Esophagus squamous epithelium (tissue), 5 donors: ENCODE results near the gene SRPK1. TPM values are rescaled to one million over a fixed set of nuclear protein-coding genes. Genes with fewer than 3 reads are reported as not detected.

Experiments used
- DNase-seq: peaks from one replicate; lab custom pipeline; 2025; lab: John Stamatoyannopoulos, UW
- H3K27ac ChIP-seq, 4 donors: fragments of 200-600 bp; sonication (generic); one replicate each; pipeline ENCODE4 v1.5.1; 2016 to 2019; ENCODE audit warnings: mild to moderate bottlenecking in 1 of 4
- H3K27me3 ChIP-seq, 4 donors: fragments of 200-600 bp; sonication (generic); 1 replicate in 3 of 4; 2 replicates in 1 of 4; pipeline versions ENCODE4 v1.5.1 to v1.6.0; 2017 to 2021; ENCODE audit warnings: antibody characterized with exemption in 1 of 4
- H3K36me3 ChIP-seq, 3 donors: fragments of 200-600 bp; sonication (generic); one replicate each; pipeline ENCODE4 v1.5.1; 2016 to 2019
- H3K4me1 ChIP-seq, 3 donors: fragments of 200-600 bp; sonication (generic); one replicate each; pipeline ENCODE4 v1.5.1; 2017 to 2019
- H3K4me3 ChIP-seq, 4 donors: fragments of 200-600 bp; sonication (generic); 1 replicate in 3 of 4; 2 replicates in 1 of 4; pipeline ENCODE4 v1.5.1; 2016 to 2019; ENCODE audit warnings: mild to moderate bottlenecking in 2 of 4, moderate library complexity in 1 of 4
- H3K9me3 ChIP-seq, 3 donors: fragments of 200-600 bp; sonication (generic); one replicate each; pipeline ENCODE4 v1.5.1; 2016 to 2019
- CTCF ChIP-seq, 6 experiments: fragments of 450-650 bp in 4 of 6; fragments of 200-600 bp in 2 of 6; sonication (generic) in 2 of 6; IDR thresholded peaks; one replicate each; pipeline ENCODE4 v1.5.1; 2016 to 2019; ENCODE audit warnings: antibody characterized with exemption in 6 of 6, mild to moderate bottlenecking in 4 of 6, moderate library complexity in 4 of 6
- POLR2A ChIP-seq, 4 donors: fragments of 450-650 bp; IDR thresholded peaks; one replicate each; pipeline ENCODE4 v1.6.1; 2017; ENCODE audit warnings: antibody characterized with exemption in 4 of 4, mild to moderate bottlenecking in 4 of 4, moderate library complexity in 3 of 4
- WGBS, 2 donors: methylation state at CpG; one replicate each; pipeline ENCODE4 v1.1.5; 2018; 5-methylcytosine and 5-hydroxymethylcytosine counted together
- intact Hi-C: fragments of 100-400 bp; cut with DNase I; formaldehyde crosslinking; loops from one replicate; pipeline ENCODE4 v1.15.0; 2022
- total RNA-seq, 4 donors: library from RNA; depleted of rRNA; stranded (reverse); fragments of >200 nt; gene quantifications; one replicate each; pipeline ENCODE4 v1.1.0, GENCODE V29; 2016
- donor health status: DM: yes; HTN: yes; CAD: no.

Gene SRPK1
- total RNA-seq, 4 donors from 2014 or later = 66.1 to 109 (median 86.5) TPM

- Histone ChIP-seq H3K36me3 (peaks cover 0 to 41% (median 0%) of the 10 kb centered on the region in 3 donors), H3K9me3 (no peaks in the 10 kb centered on the region), H3K27ac (no peak overlapping the region), H3K4me3 (no peak overlapping the region), H3K4me1 (no peaks in the 10 kb centered on the region), H3K27me3 (no peaks in the 10 kb centered on the region)
- no peak for DNase-seq
- intact Hi-C loops = no loop called here
- TF ChIP-seq POLR2A (IDR thresholded peaks at IDR 0.05) = no peak
- TF ChIP-seq CTCF (IDR thresholded peaks at IDR 0.05) = no peak
- 92 to 95% methylated on average over 4 of the region's 4 CpGs for WGBS, 2 donors
Measured at GRCh38 chr6:35900448-35900847, 20.4 kb downstream of the SRPK1 start.

- Histone ChIP-seq H3K27ac (no peak overlapping the region), H3K4me1 (no peaks in the 10 kb centered on the region), H3K27me3 (no peaks in the 10 kb centered on the region), H3K36me3 (peaks cover 0 to 32% (median 0%) of the 10 kb centered on the region in 3 donors), H3K4me3 (no peak overlapping the region), H3K9me3 (no peaks in the 10 kb centered on the region)
- DNase-seq = no peak
- intact Hi-C loops = no loop called here
- WGBS, 2 donors = 96 to 100% methylated on average over 2 of the region's 2 CpGs
- TF ChIP-seq POLR2A (IDR thresholded peaks at IDR 0.05) = no peak
Measured at GRCh38 chr6:35898003-35898402, 22.9 kb downstream of the SRPK1 start.

GRCh38 chr6:35897486-35897885 is 23.4 kb downstream of the SRPK1 start:
- peaks cover 0 to 30% (median 0%) of the 10 kb centered on the region in 3 donors for H3K36me3 ChIP-seq
- intact Hi-C loops = no loop called here
- H3K4me3 ChIP-seq = no peak overlapping the region
- H3K4me1 ChIP-seq = no peaks in the 10 kb centered on the region
- no peaks in the 10 kb centered on the region for H3K27me3 ChIP-seq
- DNase-seq = no peak
- WGBS, 2 donors = 91 to 100% methylated on average over 4 of the region's 4 CpGs
- H3K27ac ChIP-seq = no peak overlapping the region
- TF ChIP-seq CTCF (IDR thresholded peaks at IDR 0.05) (no peak), POLR2A (IDR thresholded peaks at IDR 0.05) (no peak)
- no peaks in the 10 kb centered on the region for H3K9me3 ChIP-seq

- 89 to 92% methylated on average over 3 of the region's 3 CpGs for WGBS, 2 donors
- Histone ChIP-seq H3K4me3 (no peak overlapping the region), H3K27ac (no peak overlapping the region), H3K4me1 (no peaks in the 10 kb centered on the region), H3K27me3 (no peaks in the 10 kb centered on the region), H3K36me3 (peaks cover 0 to 30% (median 0%) of the 10 kb centered on the region in 3 donors), H3K9me3 (no peaks in the 10 kb centered on the region)
- intact Hi-C loops = no loop called here
- no peak for TF ChIP-seq POLR2A (IDR thresholded peaks at IDR 0.05)
- TF ChIP-seq CTCF (IDR thresholded peaks at IDR 0.05) = no peak
- DNase-seq = no peak
Measured at GRCh38 chr6:35897036-35897435, 23.9 kb downstream of the SRPK1 start.

GRCh38 chr6:35896228-35896627 is 24.7 kb downstream of the SRPK1 start:
- Histone ChIP-seq H3K4me1 (no peaks in the 10 kb centered on the region), H3K27ac (no peak overlapping the region), H3K4me3 (no peak overlapping the region), H3K27me3 (no peaks in the 10 kb centered on the region), H3K9me3 (no peaks in the 10 kb centered on the region), H3K36me3 (peaks cover 0 to 30% (median 0%) of the 10 kb centered on the region in 3 donors)
- TF ChIP-seq POLR2A (IDR thresholded peaks at IDR 0.05) = no peak
- TF ChIP-seq CTCF (IDR thresholded peaks at IDR 0.05) = no peak
- intact Hi-C loops = no loop called here
- 93 to 100% methylated on average over 1 of the region's 1 CpG for WGBS, 2 donors
- DNase-seq = no peak

GRCh38 chr6:35895560-35895959 is 25.3 kb downstream of the SRPK1 start:
- TF ChIP-seq POLR2A (IDR thresholded peaks at IDR 0.05) (no peak), CTCF (IDR thresholded peaks at IDR 0.05) (no peak)
- H3K4me1 ChIP-seq = no peaks in the 10 kb centered on the region
- H3K27me3 ChIP-seq = no peaks in the 10 kb centered on the region
- H3K27ac ChIP-seq = no peak overlapping the region
- WGBS, 2 donors = 76 to 80% methylated on average over 3 of the region's 3 CpGs
- H3K36me3 ChIP-seq = peaks cover 0 to 27% (median 0%) of the 10 kb centered on the region in 3 donors
- intact Hi-C loops = no loop called here
- DNase-seq = no peak
- no peaks in the 10 kb centered on the region for H3K9me3 ChIP-seq
- no peak overlapping the region for H3K4me3 ChIP-seq
